Uterus (tissue), 2 donors: ENCODE results near the gene PPM1G.

Source experiments
- CTCF ChIP-seq, 4 experiments: fragments of 200-600 bp in 2 of 4; fragments of 450-650 bp in 2 of 4; sonication (generic) in 2 of 4; IDR thresholded peaks; one replicate each; pipeline ENCODE4 v1.5.1; 2016 to 2019; ENCODE audit warnings: antibody characterized with exemption in 4 of 4, mild to moderate bottlenecking in 2 of 4, moderate library complexity in 1 of 4
- POLR2A ChIP-seq, 2 donors: fragments of 450-650 bp; IDR thresholded peaks; one replicate each; pipeline ENCODE4 v1.6.1; 2016; ENCODE audit warnings: antibody characterized with exemption in 2 of 2, mild to moderate bottlenecking in 1 of 2, moderate library complexity in 1 of 2

- TF ChIP-seq CTCF (IDR thresholded peaks at IDR 0.05) (no peak), POLR2A (IDR thresholded peaks at IDR 0.05) (no peak)
Measured at GRCh38 chr2:27408601-27409320, 630 bp downstream of the PPM1G start.
